Measurements from ENCODE around the gene AMZ1.

- TF ChIP-seq CTCF (IDR thresholded peaks at IDR 0.05; ENCODE audit: low read depth, low read length): no peak
- TF ChIP-seq EZH2phosphoT487 (IDR thresholded peaks at IDR 0.05; ENCODE audit: low read depth): no peak
Measured at GRCh38 chr7:2681929-2682799, 5.8 kb upstream of the AMZ1 start.
